Gastroesophageal sphincter (tissue), 4 donors: ENCODE measurements around the gene DRC1. TPM values are rescaled to one million over a fixed set of nuclear protein-coding genes. Genes with fewer than 3 reads are reported as not detected.

Experiments used
- ATAC-seq: fragments of 150-250 bp; one replicate; pipeline ENCODE4 v1.9.1; 2016; ENCODE audit warnings: mild to moderate bottlenecking, moderate library complexity
- H3K27ac ChIP-seq, 4 donors: fragments of 200-600 bp; sonication (generic) in 3 of 4; 1 replicate in 3 of 4; 2 replicates in 1 of 4; pipeline ENCODE4 v1.5.1; 2016 to 2019
- H3K27me3 ChIP-seq: fragments of 200-600 bp; sonication (generic); one replicate; pipeline ENCODE4 v1.5.1; 2019
- H3K36me3 ChIP-seq, 2 donors: fragments of 200-600 bp; sonication (generic); one replicate each; pipeline ENCODE4 v1.5.1; 2019; ENCODE audit warnings: control low read depth in 1 of 2
- H3K4me1 ChIP-seq, 3 donors: fragments of 200-600 bp; sonication (generic); 1 replicate in 2 of 3; 2 replicates in 1 of 3; pipeline ENCODE4 v1.5.1; 2016 to 2019; ENCODE audit warnings: control low read depth in 2 of 3
- H3K4me3 ChIP-seq, 2 donors: fragments of 200-600 bp; sonication (generic); one replicate each; pipeline ENCODE4 v1.5.1; 2019; ENCODE audit warnings: mild to moderate bottlenecking in 1 of 2, moderate library complexity in 1 of 2
- H3K9me3 ChIP-seq, 3 donors: fragments of 200-600 bp; sonication (generic); one replicate each; pipeline ENCODE4 v1.5.1; 2017 to 2019; ENCODE audit warnings: control low read depth in 2 of 3
- EP300 ChIP-seq: sonication (generic); formaldehyde crosslinking; IDR thresholded peaks from one replicate; pipeline ENCODE4 v1.6.1; 2017; ENCODE audit warnings: antibody characterized with exemption, mild to moderate bottlenecking
- POLR2A ChIP-seq, 2 donors: fragments of 450-650 bp; IDR thresholded peaks; one replicate each; pipeline ENCODE4 v1.6.1; 2017; ENCODE audit warnings: antibody characterized with exemption in 2 of 2, mild to moderate bottlenecking in 2 of 2, moderate library complexity in 1 of 2
- POLR2AphosphoS5 ChIP-seq: sonication (generic); formaldehyde crosslinking; IDR thresholded peaks from one replicate; pipeline ENCODE4 v1.6.1; 2017; ENCODE audit warnings: antibody characterized with exemption
- WGBS, 2 donors: methylation state at CpG; one replicate each; pipeline ENCODE4 v1.1.5; 2018; ENCODE audit warnings: low coverage in 1 of 2; 5-methylcytosine and 5-hydroxymethylcytosine counted together
- total RNA-seq, 4 donors: library from RNA; depleted of rRNA; stranded (reverse); fragments of >200 nt; gene quantifications; one replicate each; pipeline ENCODE4 v1.1.0, GENCODE V29; 2016
- TF ChIP-seq, protein P1 (sequence below), 4 experiments: fragments of 200-600 bp in 2 of 4; fragments of 450-650 bp in 2 of 4; sonication (generic) in 1 of 4; IDR thresholded peaks; one replicate each; pipeline ENCODE4 v1.5.1; 2017 to 2019; ENCODE audit warnings: antibody characterized with exemption in 4 of 4, mild to moderate bottlenecking in 2 of 4, moderate library complexity in 2 of 4

DRC1 gene
- total RNA-seq, 4 donors from 2014 or later = 0.27 to 2.3 (median 0.54) TPM; not detected in 1

DNA sequence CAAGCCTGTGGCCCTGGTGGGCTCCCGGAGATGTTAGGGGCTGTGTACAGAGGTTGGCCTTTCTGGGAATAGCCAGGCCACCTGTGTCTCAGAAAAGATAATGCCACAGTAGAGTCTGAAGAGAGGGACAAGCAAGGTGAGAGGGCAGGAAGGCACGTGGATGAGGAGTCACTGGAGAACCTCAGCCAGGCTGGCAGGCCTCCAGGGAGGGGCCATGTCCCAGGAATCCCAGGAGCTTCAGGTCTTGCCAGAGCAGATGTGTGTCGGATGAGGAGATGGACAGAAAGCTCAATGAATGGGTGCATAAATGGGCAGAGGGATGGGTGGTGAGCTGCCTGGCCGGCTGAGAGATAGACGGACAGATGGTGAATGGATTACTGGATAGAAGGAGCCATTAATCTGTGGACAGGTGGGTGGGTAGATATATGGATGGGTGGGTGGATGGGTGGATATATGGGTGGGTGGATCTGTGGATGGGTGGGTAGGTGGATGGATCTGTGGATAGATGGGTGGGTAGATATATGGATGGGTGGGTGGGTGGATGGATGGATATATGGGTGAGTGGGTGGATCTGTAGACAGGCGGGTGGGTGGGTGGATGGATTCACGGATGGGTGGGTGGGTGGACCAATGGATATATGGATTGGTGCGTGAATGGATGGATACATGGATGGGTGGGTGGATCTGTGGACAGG is 84.2 kb downstream of the DRC1 start:
- Histone ChIP-seq H3K36me3 (no peaks in the 10 kb centered on the region), H3K27ac (no peak overlapping the region), H3K27me3 (peaks cover 18% of the 10 kb centered on the region), H3K4me3 (no peak overlapping the region), H3K9me3 (no peaks in the 10 kb centered on the region), H3K4me1 (peaks cover 0 to 5% (median 0%) of the 10 kb centered on the region in 3 donors)
- no peak for ATAC-seq
- 83 to 87% methylated on average over 5 to 7 of the region's 8 CpGs for WGBS, 2 donors
- TF ChIP-seq POLR2AphosphoS5 = no peak
- no peak for TF ChIP-seq EP300
- TF ChIP-seq, protein P1, sequence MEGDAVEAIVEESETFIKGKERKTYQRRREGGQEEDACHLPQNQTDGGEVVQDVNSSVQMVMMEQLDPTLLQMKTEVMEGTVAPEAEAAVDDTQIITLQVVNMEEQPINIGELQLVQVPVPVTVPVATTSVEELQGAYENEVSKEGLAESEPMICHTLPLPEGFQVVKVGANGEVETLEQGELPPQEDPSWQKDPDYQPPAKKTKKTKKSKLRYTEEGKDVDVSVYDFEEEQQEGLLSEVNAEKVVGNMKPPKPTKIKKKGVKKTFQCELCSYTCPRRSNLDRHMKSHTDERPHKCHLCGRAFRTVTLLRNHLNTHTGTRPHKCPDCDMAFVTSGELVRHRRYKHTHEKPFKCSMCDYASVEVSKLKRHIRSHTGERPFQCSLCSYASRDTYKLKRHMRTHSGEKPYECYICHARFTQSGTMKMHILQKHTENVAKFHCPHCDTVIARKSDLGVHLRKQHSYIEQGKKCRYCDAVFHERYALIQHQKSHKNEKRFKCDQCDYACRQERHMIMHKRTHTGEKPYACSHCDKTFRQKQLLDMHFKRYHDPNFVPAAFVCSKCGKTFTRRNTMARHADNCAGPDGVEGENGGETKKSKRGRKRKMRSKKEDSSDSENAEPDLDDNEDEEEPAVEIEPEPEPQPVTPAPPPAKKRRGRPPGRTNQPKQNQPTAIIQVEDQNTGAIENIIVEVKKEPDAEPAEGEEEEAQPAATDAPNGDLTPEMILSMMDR (IDR thresholded peaks at IDR 0.05) = no peak
- no peak for TF ChIP-seq POLR2A (IDR thresholded peaks at IDR 0.05)

DNA sequence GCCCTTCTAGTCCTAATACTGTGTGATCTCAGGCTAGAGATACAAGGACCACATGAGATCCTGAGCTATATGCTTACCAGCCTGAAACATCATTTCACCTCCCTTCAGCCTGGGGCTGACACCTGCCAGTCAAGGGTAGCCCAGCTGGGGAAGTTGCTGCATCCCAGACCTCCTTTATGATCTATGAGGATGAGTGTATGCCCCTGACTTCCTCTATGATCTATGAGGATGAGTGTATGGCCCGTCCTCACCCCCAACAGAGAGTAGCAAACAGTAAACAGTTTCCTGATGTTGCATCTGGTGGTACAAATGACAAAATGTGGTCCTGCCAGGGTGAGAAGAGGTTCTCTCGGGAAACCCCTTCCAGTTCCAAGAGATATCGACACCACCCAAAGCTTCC is 85.1 kb downstream of the DRC1 start:
- Histone ChIP-seq H3K4me3 (no peak overlapping the region), H3K27me3 (peaks cover 18% of the 10 kb centered on the region), H3K36me3 (no peaks in the 10 kb centered on the region), H3K27ac (no peak overlapping the region), H3K4me1 (peaks cover 0 to 5% (median 0%) of the 10 kb centered on the region in 3 donors), H3K9me3 (no peaks in the 10 kb centered on the region)
- no peak for ATAC-seq
- TF ChIP-seq POLR2AphosphoS5 (no peak), POLR2A (IDR thresholded peaks at IDR 0.05) (no peak), EP300 (no peak)
- TF ChIP-seq, protein P1 (IDR thresholded peaks at IDR 0.05) = no peak
- 100% methylated on average over 1 of the region's 3 CpGs; no CpG with 5 or more reads in 1 of the 2 donors for WGBS, 2 donors

DNA sequence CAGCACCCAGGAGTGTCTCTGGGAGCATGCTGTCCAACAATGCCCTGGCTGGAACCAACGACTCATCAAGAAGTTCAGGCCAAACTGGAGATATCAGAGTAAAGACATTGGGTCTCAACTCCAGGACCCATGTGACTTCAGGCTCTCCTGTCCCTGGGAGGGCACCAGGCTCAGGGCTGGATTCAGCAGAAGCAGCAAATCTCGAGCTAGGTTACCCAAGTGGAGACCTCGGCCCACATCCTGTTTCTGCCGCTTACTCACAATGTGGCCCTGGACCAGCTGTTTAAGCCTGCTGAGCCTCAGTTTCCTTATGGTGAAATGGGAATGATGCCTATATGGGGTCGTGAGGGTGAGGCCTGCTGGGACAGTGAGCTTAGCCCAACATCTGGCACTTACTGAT is 85.5 kb downstream of the DRC1 start:
- WGBS, 2 donors = 91 to 93% methylated on average over 3 to 4 of the region's 5 CpGs
- no peak for ATAC-seq
- H3K27ac ChIP-seq = no peak overlapping the region
- peaks cover 18% of the 10 kb centered on the region for H3K27me3 ChIP-seq
- TF ChIP-seq POLR2AphosphoS5 (no peak), EP300 (no peak), POLR2A (IDR thresholded peaks at IDR 0.05) (no peak)
- TF ChIP-seq, protein P1 (IDR thresholded peaks at IDR 0.05) = no peak
- H3K4me3 ChIP-seq = no peak overlapping the region
- H3K36me3 ChIP-seq = no peaks in the 10 kb centered on the region
- peaks cover 0 to 5% (median 0%) of the 10 kb centered on the region in 3 donors for H3K4me1 ChIP-seq
- H3K9me3 ChIP-seq = no peaks in the 10 kb centered on the region

DNA sequence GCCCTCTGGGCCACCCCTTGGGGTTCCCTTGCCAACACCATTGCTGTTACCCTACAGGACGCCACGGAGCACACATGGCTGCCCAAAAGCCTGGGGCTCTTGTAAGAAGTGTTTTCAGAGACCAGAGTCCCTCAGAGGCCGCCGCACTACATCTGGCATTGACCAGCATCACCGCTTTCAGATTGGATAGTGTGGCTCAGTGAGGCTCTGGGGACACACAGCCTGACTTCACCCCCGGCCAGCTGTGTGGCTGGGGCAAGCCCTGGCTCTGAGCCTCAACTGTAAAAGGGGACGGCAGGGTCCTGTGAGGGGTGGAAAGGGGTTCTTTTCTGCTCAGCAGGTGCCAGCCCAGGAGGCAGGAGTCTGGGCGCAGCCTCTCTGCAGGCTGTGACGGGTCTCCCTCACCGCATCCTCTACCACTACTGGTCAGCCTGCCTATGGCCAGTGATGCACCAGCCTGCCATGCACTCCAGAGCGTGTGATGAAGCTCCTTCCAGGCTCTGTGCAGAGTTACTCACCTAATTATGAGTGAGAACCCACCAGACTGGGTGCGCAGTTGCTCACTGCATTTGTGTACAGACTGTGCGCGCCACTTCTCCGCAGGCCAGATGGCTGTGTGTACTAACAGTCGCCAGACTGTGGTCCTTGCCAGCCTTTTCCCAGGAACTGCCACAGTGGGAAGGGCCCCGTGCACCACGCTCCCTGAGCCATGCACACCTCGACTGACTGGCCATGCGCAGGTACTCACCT is 86.9 kb downstream of the DRC1 start:
- H3K4me1 ChIP-seq = peaks cover 0 to 5% (median 0%) of the 10 kb centered on the region in 3 donors
- no peak overlapping the region for H3K27ac ChIP-seq
- ATAC-seq = no peak
- WGBS, 2 donors = 100% methylated on average over 2 of the region's 20 CpGs; no CpG with 5 or more reads in 1 of the 2 donors
- peaks cover 18% of the 10 kb centered on the region for H3K27me3 ChIP-seq
- no peaks in the 10 kb centered on the region for H3K9me3 ChIP-seq
- no peak overlapping the region for H3K4me3 ChIP-seq
- no peaks in the 10 kb centered on the region for H3K36me3 ChIP-seq
- TF ChIP-seq, protein P1 (IDR thresholded peaks at IDR 0.05) = no peak
- no peak for TF ChIP-seq EP300
- no peak for TF ChIP-seq POLR2A (IDR thresholded peaks at IDR 0.05)
- no peak for TF ChIP-seq POLR2AphosphoS5
